ENCODE data around the gene CAP2. TPM values are rescaled to one million over a fixed set of nuclear protein-coding genes. Genes with fewer than 3 reads are reported as not detected.

Gene CAP2
- total RNA-seq, 1 experiment from 2014 or later, result 7.2 TPM

DNA sequence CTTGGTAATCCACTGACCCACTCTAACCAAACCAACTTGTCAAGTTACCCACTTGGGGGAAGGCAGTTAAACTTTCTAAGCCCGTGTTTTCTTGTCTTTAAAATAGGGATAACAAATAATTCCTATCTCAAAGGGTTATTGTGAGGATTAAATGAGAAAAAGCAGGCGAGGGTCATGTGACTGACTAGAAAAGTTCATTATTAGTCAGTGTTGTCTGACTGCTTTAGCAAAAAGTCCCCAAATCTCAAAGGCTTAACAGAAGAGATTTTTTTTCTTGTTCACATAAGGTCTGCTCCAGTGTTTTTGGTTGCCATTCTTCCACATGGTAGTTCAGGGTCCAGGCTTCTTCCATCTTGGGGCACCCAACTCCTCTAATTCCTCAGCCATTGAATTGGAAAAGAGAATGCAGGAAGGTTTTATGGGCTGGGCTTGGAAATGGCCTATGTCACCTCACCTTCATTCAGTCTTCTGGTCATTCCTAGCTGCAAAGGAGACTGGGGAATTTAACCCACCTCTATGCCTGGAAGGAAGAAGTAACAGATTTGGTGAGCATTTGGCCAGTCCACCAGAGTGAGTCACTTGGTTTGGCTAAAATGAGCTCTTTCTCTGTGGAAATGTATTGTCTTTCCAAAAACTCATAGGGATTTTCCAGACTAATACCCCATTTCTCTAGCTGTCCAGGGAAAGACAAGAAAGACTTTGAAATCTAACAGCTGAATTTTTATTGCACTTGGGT, 77.0 kb downstream of the CAP2 start:
- Mint-ChIP-seq H3K27ac (no peak overlapping the region), H3K27me3 (ENCODE audit: low read depth) (no peaks in the 10 kb centered on the region), H3K4me1 (peaks cover 3% of the 10 kb centered on the region; the same call in 1 of the 2 replicates), H3K9me3 (no peaks in the 10 kb centered on the region), H3K4me3 (no peak overlapping the region), H3K36me3 (peaks cover 3% of the 10 kb centered on the region; the same call in 1 of the 2 replicates)
- DNase-seq (ENCODE audit: low spot score) (no peak), ATAC-seq (no peak)
- ChIA-PET POLR2A (no interaction called here), CTCF (no interaction called here)
- TF ChIP-seq NFYB (CRISPR knock-in tag; conservative IDR thresholded peaks at IDR 0.05; ENCODE audit: low read depth), result no peak
- TF ChIP-seq, protein P1, sequence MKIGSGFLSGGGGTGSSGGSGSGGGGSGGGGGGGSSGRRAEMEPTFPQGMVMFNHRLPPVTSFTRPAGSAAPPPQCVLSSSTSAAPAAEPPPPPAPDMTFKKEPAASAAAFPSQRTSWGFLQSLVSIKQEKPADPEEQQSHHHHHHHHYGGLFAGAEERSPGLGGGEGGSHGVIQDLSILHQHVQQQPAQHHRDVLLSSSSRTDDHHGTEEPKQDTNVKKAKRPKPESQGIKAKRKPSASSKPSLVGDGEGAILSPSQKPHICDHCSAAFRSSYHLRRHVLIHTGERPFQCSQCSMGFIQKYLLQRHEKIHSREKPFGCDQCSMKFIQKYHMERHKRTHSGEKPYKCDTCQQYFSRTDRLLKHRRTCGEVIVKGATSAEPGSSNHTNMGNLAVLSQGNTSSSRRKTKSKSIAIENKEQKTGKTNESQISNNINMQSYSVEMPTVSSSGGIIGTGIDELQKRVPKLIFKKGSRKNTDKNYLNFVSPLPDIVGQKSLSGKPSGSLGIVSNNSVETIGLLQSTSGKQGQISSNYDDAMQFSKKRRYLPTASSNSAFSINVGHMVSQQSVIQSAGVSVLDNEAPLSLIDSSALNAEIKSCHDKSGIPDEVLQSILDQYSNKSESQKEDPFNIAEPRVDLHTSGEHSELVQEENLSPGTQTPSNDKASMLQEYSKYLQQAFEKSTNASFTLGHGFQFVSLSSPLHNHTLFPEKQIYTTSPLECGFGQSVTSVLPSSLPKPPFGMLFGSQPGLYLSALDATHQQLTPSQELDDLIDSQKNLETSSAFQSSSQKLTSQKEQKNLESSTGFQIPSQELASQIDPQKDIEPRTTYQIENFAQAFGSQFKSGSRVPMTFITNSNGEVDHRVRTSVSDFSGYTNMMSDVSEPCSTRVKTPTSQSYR (CRISPR knock-in tag; IDR thresholded peaks at IDR 0.05), result no peak
- TF ChIP-seq CBFB (CRISPR knock-in tag; IDR thresholded peaks at IDR 0.05; ENCODE audit: low read depth), result no peak
- TF ChIP-seq RORB (CRISPR knock-in tag; IDR thresholded peaks at IDR 0.05), result no peak

DNA sequence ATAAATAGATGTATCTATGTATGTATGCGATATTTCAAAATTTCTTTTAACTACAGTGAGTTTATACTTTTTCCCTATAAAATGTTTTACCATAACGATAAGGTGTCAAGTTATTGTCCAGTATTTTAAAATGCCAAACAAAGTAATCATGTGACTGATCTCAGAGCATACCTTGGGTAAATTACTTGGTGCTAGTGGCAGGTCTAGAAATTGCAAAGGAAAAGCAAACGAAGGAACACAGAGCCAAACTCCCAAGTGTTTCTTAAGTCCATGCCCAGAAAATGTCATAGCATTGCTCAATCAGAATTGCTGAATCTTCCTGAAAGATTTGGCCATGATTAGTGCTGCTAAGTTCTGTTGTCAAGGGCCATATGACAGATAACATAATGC, 77.5 kb downstream of the CAP2 start:
- no peak for ATAC-seq
- ChIA-PET CTCF (no interaction called here), POLR2A (no interaction called here)
- Mint-ChIP-seq H3K27me3 (ENCODE audit: low read depth) (no peaks in the 10 kb centered on the region), H3K4me3 (no peak overlapping the region), H3K9me3 (no peaks in the 10 kb centered on the region), H3K4me1 (peaks cover 3% of the 10 kb centered on the region; the same call in 1 of the 2 replicates), H3K36me3 (peaks cover under 1% of the 10 kb centered on the region; the same call in 1 of the 2 replicates), H3K27ac (no peak overlapping the region)
- no peak for DNase-seq (ENCODE audit: low spot score)
- TF ChIP-seq ZSCAN18 (CRISPR knock-in tag; IDR thresholded peaks at IDR 0.05), result no peak
- TF ChIP-seq TCF7 (CRISPR knock-in tag; IDR thresholded peaks at IDR 0.05; ENCODE audit: low read depth), result no peak
- no peak for TF ChIP-seq ZNF317 (CRISPR knock-in tag; IDR thresholded peaks at IDR 0.05; ENCODE audit: borderline replicate concordance, low read depth)
- no peak for TF ChIP-seq AR (CRISPR knock-in tag; IDR thresholded peaks at IDR 0.05)
- no peak for TF ChIP-seq ETV6 (CRISPR knock-in tag; IDR thresholded peaks at IDR 0.05)
- no peak for TF ChIP-seq ZNF416 (CRISPR knock-in tag; IDR thresholded peaks at IDR 0.05)
- no peak for TF ChIP-seq ZNF232 (CRISPR knock-in tag; IDR thresholded peaks at IDR 0.05)

DNA sequence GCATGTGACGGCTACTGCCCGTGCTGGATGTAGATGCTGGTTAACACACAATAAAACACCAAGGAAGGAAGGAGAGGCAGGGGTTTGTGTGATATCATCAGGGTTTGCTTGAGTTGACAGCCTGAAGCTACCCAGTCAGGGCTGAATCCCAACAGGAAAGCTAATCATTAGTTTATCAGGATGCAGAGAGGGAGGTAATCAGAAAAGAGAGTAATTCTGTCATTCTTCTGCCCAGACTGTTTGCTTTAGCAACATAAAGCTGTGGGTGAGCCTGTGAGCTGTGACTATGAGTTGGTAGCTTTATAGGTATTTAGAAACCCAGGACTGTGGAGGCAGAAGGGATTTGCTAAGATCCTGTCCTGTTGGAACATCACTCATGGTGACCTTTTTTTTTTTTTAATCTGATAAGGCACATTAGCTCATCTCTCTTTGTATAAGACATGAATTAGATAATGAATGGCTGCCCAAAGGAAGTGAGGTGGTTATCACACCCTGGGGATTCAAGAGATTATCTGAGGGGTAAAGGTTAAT, 79.3 kb downstream of the CAP2 start:
- ATAC-seq (no peak), DNase-seq (ENCODE audit: low spot score) (no peak)
- no peaks in the 10 kb centered on the region for H3K36me3 Mint-ChIP-seq
- H3K27me3 Mint-ChIP-seq (ENCODE audit: low read depth), result no peaks in the 10 kb centered on the region
- H3K9me3 Mint-ChIP-seq, result no peaks in the 10 kb centered on the region
- no peak overlapping the region for H3K4me3 Mint-ChIP-seq
- ChIA-PET POLR2A (interaction anchor here (0.5 kb wide), 1 partner anchor 102 kb away, joined by 3 read pairs; no protein-coding TSS in a partner anchor), CTCF (interaction anchor here (0.6 to 1.7 kb wide), 4 partner anchors 111 to 850 kb away, joined by 3 to 6 read pairs (median 4); no protein-coding TSS in a partner anchor)
- H3K27ac Mint-ChIP-seq, result no peak overlapping the region
- peaks cover 3% of the 10 kb centered on the region; the same call in 1 of the 2 replicates for H3K4me1 Mint-ChIP-seq
- TF ChIP-seq AR (CRISPR knock-in tag; IDR thresholded peaks at IDR 0.05), result no peak
- no peak for TF ChIP-seq ZNF138 (CRISPR knock-in tag; conservative IDR thresholded peaks at IDR 0.05)
- TF ChIP-seq SMAD3 (CRISPR knock-in tag; IDR thresholded peaks at IDR 0.05; ENCODE audit: borderline replicate concordance), result no peak
- TF ChIP-seq, protein P2, sequence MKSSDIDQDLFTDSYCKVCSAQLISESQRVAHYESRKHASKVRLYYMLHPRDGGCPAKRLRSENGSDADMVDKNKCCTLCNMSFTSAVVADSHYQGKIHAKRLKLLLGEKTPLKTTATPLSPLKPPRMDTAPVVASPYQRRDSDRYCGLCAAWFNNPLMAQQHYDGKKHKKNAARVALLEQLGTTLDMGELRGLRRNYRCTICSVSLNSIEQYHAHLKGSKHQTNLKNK (CRISPR knock-in tag; IDR thresholded peaks at IDR 0.05), result no peak
- TF ChIP-seq, protein P3, sequence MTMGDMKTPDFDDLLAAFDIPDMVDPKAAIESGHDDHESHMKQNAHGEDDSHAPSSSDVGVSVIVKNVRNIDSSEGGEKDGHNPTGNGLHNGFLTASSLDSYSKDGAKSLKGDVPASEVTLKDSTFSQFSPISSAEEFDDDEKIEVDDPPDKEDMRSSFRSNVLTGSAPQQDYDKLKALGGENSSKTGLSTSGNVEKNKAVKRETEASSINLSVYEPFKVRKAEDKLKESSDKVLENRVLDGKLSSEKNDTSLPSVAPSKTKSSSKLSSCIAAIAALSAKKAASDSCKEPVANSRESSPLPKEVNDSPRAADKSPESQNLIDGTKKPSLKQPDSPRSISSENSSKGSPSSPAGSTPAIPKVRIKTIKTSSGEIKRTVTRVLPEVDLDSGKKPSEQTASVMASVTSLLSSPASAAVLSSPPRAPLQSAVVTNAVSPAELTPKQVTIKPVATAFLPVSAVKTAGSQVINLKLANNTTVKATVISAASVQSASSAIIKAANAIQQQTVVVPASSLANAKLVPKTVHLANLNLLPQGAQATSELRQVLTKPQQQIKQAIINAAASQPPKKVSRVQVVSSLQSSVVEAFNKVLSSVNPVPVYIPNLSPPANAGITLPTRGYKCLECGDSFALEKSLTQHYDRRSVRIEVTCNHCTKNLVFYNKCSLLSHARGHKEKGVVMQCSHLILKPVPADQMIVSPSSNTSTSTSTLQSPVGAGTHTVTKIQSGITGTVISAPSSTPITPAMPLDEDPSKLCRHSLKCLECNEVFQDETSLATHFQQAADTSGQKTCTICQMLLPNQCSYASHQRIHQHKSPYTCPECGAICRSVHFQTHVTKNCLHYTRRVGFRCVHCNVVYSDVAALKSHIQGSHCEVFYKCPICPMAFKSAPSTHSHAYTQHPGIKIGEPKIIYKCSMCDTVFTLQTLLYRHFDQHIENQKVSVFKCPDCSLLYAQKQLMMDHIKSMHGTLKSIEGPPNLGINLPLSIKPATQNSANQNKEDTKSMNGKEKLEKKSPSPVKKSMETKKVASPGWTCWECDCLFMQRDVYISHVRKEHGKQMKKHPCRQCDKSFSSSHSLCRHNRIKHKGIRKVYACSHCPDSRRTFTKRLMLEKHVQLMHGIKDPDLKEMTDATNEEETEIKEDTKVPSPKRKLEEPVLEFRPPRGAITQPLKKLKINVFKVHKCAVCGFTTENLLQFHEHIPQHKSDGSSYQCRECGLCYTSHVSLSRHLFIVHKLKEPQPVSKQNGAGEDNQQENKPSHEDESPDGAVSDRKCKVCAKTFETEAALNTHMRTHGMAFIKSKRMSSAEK (CRISPR knock-in tag; IDR thresholded peaks at IDR 0.05; ENCODE audit: borderline replicate concordance), result no peak
